OCI-LY3 (cell line): Measurements from ENCODE around the gene TAS2R4.

Experiments used
- CTCF ChIP-seq: fragments of 200-600, 300-600 bp; sonication (generic); IDR thresholded peaks from 2 replicates; pipeline ENCODE4 v1.5.1; 2014; ENCODE audit warnings: antibody characterized with exemption, low read length, low read depth
- EZH2phosphoT487 ChIP-seq: fragments of 200-600 bp; shearing (Covaris generic); IDR thresholded peaks from 2 replicates; pipeline ENCODE4 v1.6.1; 2018; ENCODE audit warnings: antibody characterized with exemption, mixed run types, low read depth

GRCh38 chr7:141785706-141786552 lies 9.5 kb downstream of the TAS2R4 start:
- TF ChIP-seq CTCF (peak; percentile 93), EZH2phosphoT487 (no peak)
